COLO668 (cell line): Measurements from ENCODE around the gene TRMT10B.
"Not testable (repeated sequence)": the region's sequence is repeated elsewhere in the genome, so short reads cannot be mapped to it uniquely, and the experiment has no call there.

ENCODE experiments used
- DNase-seq: peaks from one replicate; lab custom pipeline; 2025; ENCODE audit not compliant: unreplicated experiment; lab: John Stamatoyannopoulos, UW

TRMT10B gene

DNA sequence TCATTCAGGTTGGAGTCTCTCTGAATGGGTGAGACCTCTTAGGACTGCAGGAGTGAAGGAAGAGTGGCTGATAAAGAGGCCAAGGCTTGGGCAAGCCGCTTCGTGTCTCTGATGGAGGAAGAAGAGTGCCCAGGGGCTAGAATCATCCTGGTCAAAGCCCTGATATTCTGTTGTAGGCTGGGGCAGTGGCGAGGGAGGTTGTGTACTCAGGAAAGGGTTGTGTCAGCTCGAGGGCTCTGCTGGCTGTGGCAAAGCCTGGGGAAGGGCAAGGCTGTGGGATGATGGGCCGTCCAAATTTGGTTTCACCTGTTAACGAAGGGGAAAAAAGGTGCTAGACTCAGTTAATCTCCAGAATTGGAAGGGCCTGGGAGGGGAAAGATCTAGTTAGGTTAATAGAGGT, 2.4 kb upstream of the TRMT10B start:
- DNase-seq, result no peak

- not testable (repeated sequence) for DNase-seq
These were observed 1.9 kb upstream of the TRMT10B start for GRCh38 chr9:37751704-37752103.

DNA sequence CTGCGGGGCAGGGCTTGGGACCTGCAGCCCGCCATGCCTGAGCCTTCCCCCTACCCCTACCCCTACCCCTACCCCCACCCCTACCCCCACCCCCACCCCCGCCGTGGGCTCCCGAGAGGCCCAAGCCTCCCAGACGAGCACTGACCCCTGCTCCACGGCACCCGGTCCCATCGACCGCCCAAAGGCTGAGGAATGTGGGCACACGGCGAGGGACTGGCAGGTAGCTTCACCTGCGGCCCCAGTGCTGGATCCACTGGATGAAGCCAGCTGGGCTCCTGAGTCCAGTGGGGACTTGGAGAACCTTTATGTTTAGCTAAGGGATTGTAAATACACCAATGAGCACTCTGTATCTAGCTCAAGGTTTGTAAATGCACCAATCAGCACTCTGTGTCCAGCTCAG, 1.5 kb upstream of the TRMT10B start:
- DNase-seq, result not testable (repeated sequence)

- DNase-seq, result no peak
These were observed 740 bp upstream of the TRMT10B start for GRCh38 chr9:37752642-37753488.

- DNase-seq, result no peak
These were observed 5.1 kb downstream of the TRMT10B start for GRCh38 chr9:37758747-37759146.

- DNase-seq, result no peak
These were observed 7.0 kb downstream of the TRMT10B start for GRCh38 chr9:37760416-37761161.

DNA sequence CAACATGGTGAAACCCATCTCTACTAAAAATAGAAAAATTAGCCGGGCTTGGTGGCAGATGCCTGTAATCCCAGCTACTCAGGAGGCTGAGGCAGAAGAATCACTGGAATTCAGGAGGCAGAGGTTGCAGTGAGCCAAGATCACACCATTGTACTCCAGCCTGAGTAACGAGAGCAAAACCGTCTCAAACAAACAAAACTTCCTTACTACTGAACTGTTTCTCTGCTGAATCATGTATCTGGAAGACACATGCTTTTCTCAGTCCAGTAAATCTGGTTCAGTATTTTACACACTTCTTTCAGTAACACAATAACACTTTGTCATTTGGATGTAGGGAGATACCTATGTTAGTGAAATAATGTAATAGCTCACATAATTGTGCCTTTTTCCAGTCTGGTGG, 7.9 kb downstream of the TRMT10B start:
- no peak for DNase-seq

GRCh38 chr9:37765263-37765662, 11.7 kb downstream of the TRMT10B start:
- not testable (repeated sequence) for DNase-seq

- DNase-seq, result no peak
These were observed 15.7 kb downstream of the TRMT10B start for GRCh38 chr9:37769306-37769705.

DNA sequence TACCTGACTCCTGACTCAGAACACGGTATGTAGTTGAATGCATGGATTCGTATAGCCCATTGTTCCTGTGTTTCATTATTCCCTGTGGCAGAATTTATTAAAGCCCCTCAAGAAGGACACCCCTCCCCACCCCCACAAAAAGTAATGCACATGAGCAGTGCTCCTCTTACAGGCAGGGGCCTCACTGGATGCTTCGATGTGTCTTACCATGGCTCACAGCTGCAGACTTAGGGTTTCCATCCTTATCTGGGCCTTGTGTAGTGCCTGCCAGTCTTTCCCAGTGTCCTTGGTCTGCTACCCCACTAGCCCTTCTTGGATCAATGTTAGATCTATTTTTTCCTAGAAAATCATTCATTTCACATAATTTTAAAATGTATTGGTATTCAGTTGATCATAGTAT, 16.4 kb downstream of the TRMT10B start:
- no peak for DNase-seq

GRCh38 chr9:37775216-37775919, 21.8 kb downstream of the TRMT10B start:
- DNase-seq, result no peak

DNA sequence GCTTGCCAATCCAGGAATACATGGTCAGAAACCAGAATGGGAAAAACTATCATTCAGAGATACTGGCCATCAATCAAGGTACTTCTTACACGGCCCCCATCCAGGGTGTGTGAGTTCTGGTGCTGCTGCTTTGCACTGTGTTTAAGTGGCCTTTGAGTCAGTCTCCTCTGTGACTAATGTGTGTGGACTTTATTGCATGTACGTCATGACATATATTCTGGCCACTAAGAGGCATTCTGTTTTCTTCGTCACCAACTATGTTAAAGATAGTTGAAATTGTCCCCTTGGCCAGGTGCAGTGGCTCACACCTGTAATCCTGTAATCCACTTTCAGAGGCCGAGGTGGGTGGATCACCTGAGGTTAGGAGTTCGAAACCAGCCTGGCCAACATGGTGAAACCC, 22.7 kb downstream of the TRMT10B start:
- DNase-seq, result no peak

GRCh38 chr9:37778534-37778933, 24.9 kb downstream of the TRMT10B start:
- no peak for DNase-seq

DNA sequence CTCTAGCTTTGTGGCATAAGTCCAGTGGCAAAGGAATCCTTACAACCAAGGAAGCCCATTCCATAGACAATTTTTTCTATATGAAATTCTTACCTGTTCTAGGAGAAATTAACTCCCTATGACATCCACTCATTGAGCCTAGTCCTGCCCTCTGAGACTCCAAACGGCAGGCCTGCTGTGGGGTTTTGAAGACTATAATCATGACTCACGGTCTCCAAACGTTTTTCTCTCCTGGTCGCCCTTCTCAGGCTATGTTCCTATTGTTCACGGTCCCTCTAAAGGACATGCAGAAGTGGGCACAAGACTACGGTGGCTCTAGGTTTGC, 30.6 kb downstream of the TRMT10B start:
- DNase-seq, result no peak

- peak; percentile 93 for DNase-seq
These were observed 31.2 kb downstream of the TRMT10B start, which contains the start of gene EXOSC3 for GRCh38 chr9:37784616-37785483. Gene EXOSC3 (minus strand): TSS chr9:37785064. CDS start chr9:37785044, 20 bp downstream.

GRCh38 chr9:37787059-37787458, 33.5 kb downstream of the TRMT10B start:
- DNase-seq, result no peak

DNA sequence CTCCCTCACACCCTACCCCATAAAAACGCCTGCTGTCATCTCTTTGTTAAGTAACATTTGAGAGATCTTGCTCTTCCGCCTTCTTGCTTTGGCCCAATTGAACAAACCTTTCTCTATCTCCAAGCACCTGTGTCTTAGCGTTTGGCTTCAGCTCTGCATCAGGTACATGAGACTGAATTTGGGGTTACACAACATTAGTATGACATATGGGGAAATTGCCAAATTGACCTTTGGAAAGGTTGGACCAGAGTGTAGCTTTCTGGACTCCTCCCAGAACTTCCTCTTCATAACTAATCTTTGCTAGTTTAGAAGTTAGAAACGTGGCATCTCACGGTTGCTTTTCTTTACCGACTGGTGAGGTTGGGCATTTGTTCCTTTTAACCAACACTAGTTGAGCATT, 34.7 kb downstream of the TRMT10B start:
- DNase-seq, result no peak

DNA sequence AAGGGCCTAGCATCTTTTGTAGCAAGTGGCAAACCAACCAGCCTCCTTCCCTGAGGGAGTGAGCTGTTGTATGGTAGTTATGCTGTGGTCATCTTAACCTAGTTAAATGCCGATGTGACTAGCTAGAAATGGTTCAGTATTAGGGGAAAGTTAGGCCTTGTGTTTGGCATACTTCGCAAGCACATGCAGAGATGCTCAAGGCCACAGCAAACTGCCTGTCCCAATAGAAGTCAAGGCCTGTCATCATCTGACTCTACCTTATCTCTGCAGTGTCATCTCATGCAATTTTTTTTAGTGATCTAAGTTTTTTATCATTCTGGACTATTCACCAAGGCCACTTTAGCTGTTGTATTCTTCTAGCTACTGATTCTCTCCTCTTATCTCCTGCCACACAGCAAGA, 36.5 kb downstream of the TRMT10B start:
- DNase-seq, result no peak

DNA sequence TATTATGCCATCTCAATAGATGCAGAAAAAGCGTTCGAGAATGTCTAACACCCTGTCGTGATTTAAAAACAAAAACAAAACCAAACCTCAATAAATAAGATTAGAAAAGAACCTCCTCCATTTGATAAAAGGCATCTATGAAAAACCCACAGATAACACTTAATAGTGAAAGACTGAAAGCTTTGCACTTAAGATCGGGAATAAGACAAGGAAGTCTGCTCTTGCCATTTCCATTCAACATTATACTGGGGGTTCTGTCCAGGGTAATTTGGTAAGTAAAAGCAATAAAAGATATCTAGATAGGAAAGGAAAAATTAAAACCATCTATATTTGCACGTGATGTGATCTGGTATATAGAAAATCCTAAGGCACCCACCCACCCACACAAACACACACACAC, 38.5 kb downstream of the TRMT10B start:
- DNase-seq, result no peak

DNA sequence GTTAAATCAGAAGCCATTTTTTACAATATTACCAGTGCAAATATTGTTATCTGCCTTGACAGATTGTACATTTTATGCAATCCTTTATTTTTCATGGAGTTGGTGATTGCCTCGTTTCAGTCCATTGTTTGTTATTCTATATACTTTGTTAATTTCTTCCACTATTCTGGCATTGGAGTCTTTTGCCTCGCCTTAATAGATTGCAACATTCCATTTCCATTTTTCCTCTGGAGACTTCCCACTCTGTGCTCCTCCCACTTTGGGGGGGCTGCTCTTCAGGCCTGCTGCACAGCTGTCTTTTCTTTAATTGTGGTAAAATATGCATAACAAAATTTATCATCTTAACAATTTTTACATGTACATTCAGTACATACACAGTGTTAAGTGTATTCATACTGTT, 42.6 kb downstream of the TRMT10B start:
- no peak for DNase-seq

- DNase-seq, result no peak
These were observed 45.1 kb downstream of the TRMT10B start for GRCh38 chr9:37798677-37799076.
